GM12801 (cell line): ENCODE measurements around the gene AP1S2.

Source experiments
- TF ChIP-seq, protein P1 (sequence below): IDR thresholded peaks from one replicate; pipeline ENCODE4 v1.5.1; 2011; ENCODE audit warnings: control low read depth; ENCODE audit not compliant: insufficient read length; ENCODE audit errors: extremely low read depth

AP1S2 gene

DNA sequence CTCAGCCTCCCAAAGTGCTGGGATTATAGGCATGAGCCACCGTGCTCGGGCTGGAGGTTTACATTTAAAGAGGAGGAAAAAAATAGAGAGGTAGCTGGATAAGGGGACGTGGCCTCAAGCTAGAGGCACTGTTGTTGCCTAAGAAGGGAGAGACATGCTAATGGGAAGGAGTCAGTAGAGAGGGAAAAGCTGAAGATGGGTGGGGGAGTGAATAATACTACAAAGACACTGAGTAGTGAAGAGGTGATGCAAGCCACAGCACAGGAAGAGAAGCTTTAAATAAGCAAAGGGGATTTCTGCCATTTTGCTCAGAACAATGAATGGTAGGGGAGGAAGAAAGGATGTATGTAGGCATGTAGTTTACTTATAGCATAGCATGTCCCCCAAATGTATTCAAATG is 11.5 kb upstream of the AP1S2 start:
- TF ChIP-seq, protein P1, sequence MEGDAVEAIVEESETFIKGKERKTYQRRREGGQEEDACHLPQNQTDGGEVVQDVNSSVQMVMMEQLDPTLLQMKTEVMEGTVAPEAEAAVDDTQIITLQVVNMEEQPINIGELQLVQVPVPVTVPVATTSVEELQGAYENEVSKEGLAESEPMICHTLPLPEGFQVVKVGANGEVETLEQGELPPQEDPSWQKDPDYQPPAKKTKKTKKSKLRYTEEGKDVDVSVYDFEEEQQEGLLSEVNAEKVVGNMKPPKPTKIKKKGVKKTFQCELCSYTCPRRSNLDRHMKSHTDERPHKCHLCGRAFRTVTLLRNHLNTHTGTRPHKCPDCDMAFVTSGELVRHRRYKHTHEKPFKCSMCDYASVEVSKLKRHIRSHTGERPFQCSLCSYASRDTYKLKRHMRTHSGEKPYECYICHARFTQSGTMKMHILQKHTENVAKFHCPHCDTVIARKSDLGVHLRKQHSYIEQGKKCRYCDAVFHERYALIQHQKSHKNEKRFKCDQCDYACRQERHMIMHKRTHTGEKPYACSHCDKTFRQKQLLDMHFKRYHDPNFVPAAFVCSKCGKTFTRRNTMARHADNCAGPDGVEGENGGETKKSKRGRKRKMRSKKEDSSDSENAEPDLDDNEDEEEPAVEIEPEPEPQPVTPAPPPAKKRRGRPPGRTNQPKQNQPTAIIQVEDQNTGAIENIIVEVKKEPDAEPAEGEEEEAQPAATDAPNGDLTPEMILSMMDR, result no peak

GRCh38 chrX:15864629-15865028 is 10.0 kb upstream of the AP1S2 start:
- TF ChIP-seq, protein P1, result no peak

- TF ChIP-seq, protein P1, result no peak
These were observed 9.4 kb upstream of the AP1S2 start for GRCh38 chrX:15864023-15864422.

GRCh38 chrX:15860921-15861320 is 6.3 kb upstream of the AP1S2 start:
- TF ChIP-seq, protein P1, result no peak

- TF ChIP-seq, protein P1, result no peak
These were observed 3.4 kb upstream of the AP1S2 start for GRCh38 chrX:15858051-15858450.

DNA sequence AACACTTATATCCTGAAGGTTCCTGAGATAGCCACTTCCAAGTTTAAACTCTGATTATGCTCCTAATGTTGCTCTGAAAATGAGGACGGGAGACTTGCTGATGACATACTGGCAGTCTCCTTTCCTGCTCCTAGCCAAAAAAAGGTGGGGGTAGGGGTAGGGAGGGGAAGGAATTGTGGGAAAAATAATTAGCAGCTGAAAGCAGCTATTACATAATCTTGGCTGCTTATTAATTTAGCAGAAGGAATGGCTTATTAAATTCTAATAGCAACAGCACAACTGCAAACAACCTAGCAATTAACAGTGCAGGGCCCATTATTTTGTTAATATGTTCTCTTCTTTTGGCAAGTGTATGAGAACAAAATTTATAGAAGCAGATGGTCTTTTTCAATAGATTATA is 2.0 kb upstream of the AP1S2 start:
- TF ChIP-seq, protein P1, result no peak

DNA sequence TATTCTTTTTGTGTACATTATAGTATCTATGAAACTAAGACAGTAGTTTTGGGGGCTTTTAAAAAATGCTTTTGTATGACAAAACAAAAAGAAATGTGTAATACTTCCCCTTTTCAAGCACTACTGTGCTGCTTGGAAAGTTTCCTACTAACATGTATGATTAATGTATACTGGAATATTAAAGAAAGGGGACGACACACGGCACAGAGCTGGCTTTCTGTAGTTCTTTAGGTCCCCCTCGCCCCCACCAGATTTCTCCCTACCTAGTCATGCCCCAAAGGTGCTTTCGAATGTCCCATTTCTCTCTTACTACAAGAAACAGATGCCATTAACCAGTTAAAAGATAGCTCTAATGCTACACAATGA is 1.6 kb upstream of the AP1S2 start:
- TF ChIP-seq, protein P1, result no peak
